HEK293 (cell line): Measurements from ENCODE around the gene NOVA2.

Source experiments
- GLI2 ChIP-seq: fragments of 450-650 bp; formaldehyde crosslinking; IDR thresholded peaks from 2 replicates; pipeline ENCODE4; 2017; ENCODE audit warnings: missing biosample characterization, missing genetic modification characterization, low read depth, borderline replicate concordance
- GLIS1 ChIP-seq: fragments of 450-650 bp; formaldehyde crosslinking; IDR thresholded peaks from 2 replicates; pipeline ENCODE4 v1.5.1; 2016; ENCODE audit warnings: missing biosample characterization, missing genetic modification characterization
- KLF7 ChIP-seq: fragments of 450-650 bp; formaldehyde crosslinking; IDR thresholded peaks from 2 replicates; pipeline ENCODE4 v1.5.1; 2016; ENCODE audit warnings: missing biosample characterization, missing genetic modification characterization, borderline replicate concordance
- KLF8 ChIP-seq: fragments of 450-650 bp; formaldehyde crosslinking; IDR thresholded peaks from 2 replicates; pipeline ENCODE4 v1.5.1; 2016; ENCODE audit warnings: missing biosample characterization, missing genetic modification characterization
- OSR2 ChIP-seq: fragments of 450-650 bp; formaldehyde crosslinking; IDR thresholded peaks from 2 replicates; pipeline ENCODE4 v1.5.1; 2016; ENCODE audit warnings: missing biosample characterization, missing genetic modification characterization
- REST ChIP-seq: fragments of 450-650 bp; formaldehyde crosslinking; IDR thresholded peaks from 2 replicates; pipeline ENCODE4 v1.5.1; 2016; ENCODE audit warnings: missing biosample characterization, missing genetic modification characterization
- SCRT1 ChIP-seq: fragments of 450-650 bp; formaldehyde crosslinking; IDR thresholded peaks from 2 replicates; pipeline ENCODE4 v1.5.1; 2016; ENCODE audit warnings: missing biosample characterization, missing genetic modification characterization, borderline replicate concordance
- SP2 ChIP-seq: fragments of 450-650 bp; formaldehyde crosslinking; IDR thresholded peaks from 2 replicates; pipeline ENCODE4 v1.5.1; 2016; ENCODE audit warnings: missing biosample characterization, missing genetic modification characterization
- ZBTB7A ChIP-seq: fragments of 450-650 bp; formaldehyde crosslinking; IDR thresholded peaks from 2 replicates; pipeline ENCODE4 v1.5.1; 2016; ENCODE audit warnings: low read depth, missing biosample characterization, missing genetic modification characterization
- ZFP41 ChIP-seq: fragments of 450-650 bp; formaldehyde crosslinking; IDR thresholded peaks from 2 replicates; pipeline ENCODE4 v1.5.1; 2016; ENCODE audit warnings: missing biosample characterization, missing genetic modification characterization, borderline replicate concordance
- ZIC2 ChIP-seq: fragments of 450-650 bp; formaldehyde crosslinking; IDR thresholded peaks from 2 replicates; pipeline ENCODE4 v1.5.1; 2016; ENCODE audit warnings: missing biosample characterization, missing genetic modification characterization
- ZNF114 ChIP-seq: fragments of 450-650 bp; formaldehyde crosslinking; IDR thresholded peaks from 2 replicates; pipeline ENCODE4 v1.5.0; 2017; ENCODE audit warnings: missing biosample characterization, missing genetic modification characterization
- ZNF133 ChIP-seq: fragments of 450-650 bp; formaldehyde crosslinking; IDR thresholded peaks from 2 replicates; pipeline ENCODE4 v1.5.1; 2016; ENCODE audit warnings: missing biosample characterization, missing genetic modification characterization
- ZNF174 ChIP-seq: fragments of 450-650 bp; formaldehyde crosslinking; IDR thresholded peaks from 2 replicates; pipeline ENCODE4 v1.5.0; 2017; ENCODE audit warnings: missing biosample characterization, mild to moderate bottlenecking, missing genetic modification characterization
- ZNF214 ChIP-seq: fragments of 450-650 bp; formaldehyde crosslinking; IDR thresholded peaks from 2 replicates; pipeline ENCODE4 v1.5.1; 2017; ENCODE audit warnings: missing biosample characterization, mild to moderate bottlenecking, missing genetic modification characterization, borderline replicate concordance
- ZNF274 ChIP-seq, 2 experiments: fragments of 200-500 bp in 1 of 2; fragments of 450-650 bp in 1 of 2; sonication (Bioruptor generic) in 1 of 2; formaldehyde crosslinking in 1 of 2; IDR thresholded peaks; 2 replicates each; pipeline versions ENCODE4 v1.5.1 to v1.6.1; 2014 to 2016; ENCODE audit warnings: borderline replicate concordance in 1 of 2, inconsistent platforms in 1 of 2, low read length in 1 of 2, missing biosample characterization in 1 of 2, missing genetic modification characterization in 1 of 2
- ZNF311 ChIP-seq: fragments of 450-650 bp; formaldehyde crosslinking; IDR thresholded peaks from 2 replicates; pipeline ENCODE4 v1.5.1; 2017; ENCODE audit warnings: missing biosample characterization, missing genetic modification characterization, borderline replicate concordance
- ZNF335 ChIP-seq: fragments of 450-650 bp; formaldehyde crosslinking; conservative IDR thresholded peaks from 2 replicates; pipeline ENCODE4 v1.5.1; 2016; ENCODE audit warnings: missing biosample characterization, missing genetic modification characterization
- ZNF423 ChIP-seq: fragments of 450-650 bp; formaldehyde crosslinking; IDR thresholded peaks from 2 replicates; pipeline ENCODE4 v1.5.1; 2016; ENCODE audit warnings: missing biosample characterization, missing genetic modification characterization
- ZNF501 ChIP-seq: fragments of 450-650 bp; formaldehyde crosslinking; IDR thresholded peaks from 2 replicates; pipeline ENCODE4 v1.5.1; 2016; ENCODE audit warnings: missing biosample characterization, missing genetic modification characterization
- ZNF510 ChIP-seq: fragments of 450-650 bp; formaldehyde crosslinking; IDR thresholded peaks from 2 replicates; pipeline ENCODE4 v1.5.1; 2018; ENCODE audit warnings: mild to moderate bottlenecking, missing genetic modification characterization, missing biosample characterization; ENCODE audit not compliant: insufficient replicate concordance
- ZNF623 ChIP-seq: fragments of 450-650 bp; formaldehyde crosslinking; IDR thresholded peaks from 2 replicates; pipeline ENCODE4 v1.5.1; 2016; ENCODE audit warnings: missing biosample characterization, missing genetic modification characterization
- ZNF664 ChIP-seq: fragments of 450-650 bp; formaldehyde crosslinking; IDR thresholded peaks from 2 replicates; pipeline ENCODE4 v1.5.1; 2016; ENCODE audit warnings: missing biosample characterization, missing genetic modification characterization
- ZNF76 ChIP-seq: fragments of 450-650 bp; formaldehyde crosslinking; IDR thresholded peaks from 2 replicates; pipeline ENCODE4; 2016; ENCODE audit warnings: low read depth, missing biosample characterization, missing genetic modification characterization, borderline replicate concordance
- ZNF768 ChIP-seq: fragments of 450-650 bp; formaldehyde crosslinking; IDR thresholded peaks from 2 replicates; pipeline ENCODE4 v1.5.1; 2018; ENCODE audit warnings: missing biosample characterization, mild to moderate bottlenecking, missing genetic modification characterization
- ZNF777 ChIP-seq: fragments of 450-650 bp; formaldehyde crosslinking; IDR thresholded peaks from 2 replicates; pipeline ENCODE4 v1.5.1; 2017; ENCODE audit warnings: missing biosample characterization, missing genetic modification characterization, borderline replicate concordance
- ZNF837 ChIP-seq: fragments of 450-650 bp; formaldehyde crosslinking; IDR thresholded peaks from 2 replicates; pipeline ENCODE4 v1.5.1; 2016; ENCODE audit warnings: missing biosample characterization, missing genetic modification characterization
- ZSCAN30 ChIP-seq: fragments of 450-650 bp; IDR thresholded peaks from 2 replicates; pipeline ENCODE4 v1.5.1; 2018; ENCODE audit warnings: missing biosample characterization, mild to moderate bottlenecking, missing genetic modification characterization, moderate library complexity
- TF ChIP-seq, protein P1 (sequence below): fragments of 450-650 bp; IDR thresholded peaks from 2 replicates; pipeline ENCODE4 v1.5.1; 2018; ENCODE audit warnings: missing biosample characterization, mild to moderate bottlenecking, missing genetic modification characterization
- TF ChIP-seq, protein P2 (sequence below): fragments of 450-650 bp; formaldehyde crosslinking; conservative IDR thresholded peaks from 2 replicates; pipeline ENCODE4 v1.5.1; 2016; ENCODE audit warnings: low read depth, missing biosample characterization, missing genetic modification characterization

Gene NOVA2

GRCh38 chr19:45995715-45996385, 22.2 kb upstream of the NOVA2 start (continued):
- TF ChIP-seq ZNF664 (tag by site-specific recombination) (no peak), ZNF510 (tag by site-specific recombination) (no peak), ZNF214 (tag by site-specific recombination) (no peak), ZNF423 (tag by site-specific recombination) (no peak), ZNF335 (tag by site-specific recombination) (peak; percentile 56), GLI2 (no peak), ZFP41 (tag by site-specific recombination) (no peak), ZNF623 (tag by site-specific recombination) (no peak), ZNF76 (tag by site-specific recombination) (no peak), ZNF133 (tag by site-specific recombination) (0 out of 2 replicates have a peak, but pooled peaks have one; percentile 2), ZNF837 (tag by site-specific recombination) (no peak), ZNF174 (tag by site-specific recombination) (no peak), GLIS1 (no peak), ZNF768 (tag by site-specific recombination) (no peak), ZNF114 (tag by site-specific recombination) (no peak), KLF7 (no peak), ZSCAN30 (tag by site-specific recombination) (no peak), ZNF501 (tag by site-specific recombination) (peak; percentile 21; the same call in 1 of the 2 replicates), REST (no peak), SP2 (tag by site-specific recombination) (no peak), ZBTB7A (no peak), KLF8 (tag by site-specific recombination) (peak; percentile 55; the same call in 1 of the 2 replicates), ZIC2 (no peak), ZNF777 (no peak; the same call in 1 of the 2 replicates), ZNF311 (tag by site-specific recombination) (no peak), SCRT1 (tag by site-specific recombination) (no peak), ZNF274 (IDR thresholded peaks at IDR 0.05; ENCODE audit: low read length) (no peak), ZNF274 (tag by site-specific recombination; IDR thresholded peaks at IDR 0.05; ENCODE audit: borderline replicate concordance) (no peak), OSR2 (no peak)
- TF ChIP-seq, protein P1, sequence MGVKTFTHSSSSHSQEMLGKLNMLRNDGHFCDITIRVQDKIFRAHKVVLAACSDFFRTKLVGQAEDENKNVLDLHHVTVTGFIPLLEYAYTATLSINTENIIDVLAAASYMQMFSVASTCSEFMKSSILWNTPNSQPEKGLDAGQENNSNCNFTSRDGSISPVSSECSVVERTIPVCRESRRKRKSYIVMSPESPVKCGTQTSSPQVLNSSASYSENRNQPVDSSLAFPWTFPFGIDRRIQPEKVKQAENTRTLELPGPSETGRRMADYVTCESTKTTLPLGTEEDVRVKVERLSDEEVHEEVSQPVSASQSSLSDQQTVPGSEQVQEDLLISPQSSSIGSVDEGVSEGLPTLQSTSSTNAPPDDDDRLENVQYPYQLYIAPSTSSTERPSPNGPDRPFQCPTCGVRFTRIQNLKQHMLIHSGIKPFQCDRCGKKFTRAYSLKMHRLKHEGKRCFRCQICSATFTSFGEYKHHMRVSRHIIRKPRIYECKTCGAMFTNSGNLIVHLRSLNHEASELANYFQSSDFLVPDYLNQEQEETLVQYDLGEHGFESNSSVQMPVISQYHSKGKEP (tag by site-specific recombination): no peak
- TF ChIP-seq, protein P2, sequence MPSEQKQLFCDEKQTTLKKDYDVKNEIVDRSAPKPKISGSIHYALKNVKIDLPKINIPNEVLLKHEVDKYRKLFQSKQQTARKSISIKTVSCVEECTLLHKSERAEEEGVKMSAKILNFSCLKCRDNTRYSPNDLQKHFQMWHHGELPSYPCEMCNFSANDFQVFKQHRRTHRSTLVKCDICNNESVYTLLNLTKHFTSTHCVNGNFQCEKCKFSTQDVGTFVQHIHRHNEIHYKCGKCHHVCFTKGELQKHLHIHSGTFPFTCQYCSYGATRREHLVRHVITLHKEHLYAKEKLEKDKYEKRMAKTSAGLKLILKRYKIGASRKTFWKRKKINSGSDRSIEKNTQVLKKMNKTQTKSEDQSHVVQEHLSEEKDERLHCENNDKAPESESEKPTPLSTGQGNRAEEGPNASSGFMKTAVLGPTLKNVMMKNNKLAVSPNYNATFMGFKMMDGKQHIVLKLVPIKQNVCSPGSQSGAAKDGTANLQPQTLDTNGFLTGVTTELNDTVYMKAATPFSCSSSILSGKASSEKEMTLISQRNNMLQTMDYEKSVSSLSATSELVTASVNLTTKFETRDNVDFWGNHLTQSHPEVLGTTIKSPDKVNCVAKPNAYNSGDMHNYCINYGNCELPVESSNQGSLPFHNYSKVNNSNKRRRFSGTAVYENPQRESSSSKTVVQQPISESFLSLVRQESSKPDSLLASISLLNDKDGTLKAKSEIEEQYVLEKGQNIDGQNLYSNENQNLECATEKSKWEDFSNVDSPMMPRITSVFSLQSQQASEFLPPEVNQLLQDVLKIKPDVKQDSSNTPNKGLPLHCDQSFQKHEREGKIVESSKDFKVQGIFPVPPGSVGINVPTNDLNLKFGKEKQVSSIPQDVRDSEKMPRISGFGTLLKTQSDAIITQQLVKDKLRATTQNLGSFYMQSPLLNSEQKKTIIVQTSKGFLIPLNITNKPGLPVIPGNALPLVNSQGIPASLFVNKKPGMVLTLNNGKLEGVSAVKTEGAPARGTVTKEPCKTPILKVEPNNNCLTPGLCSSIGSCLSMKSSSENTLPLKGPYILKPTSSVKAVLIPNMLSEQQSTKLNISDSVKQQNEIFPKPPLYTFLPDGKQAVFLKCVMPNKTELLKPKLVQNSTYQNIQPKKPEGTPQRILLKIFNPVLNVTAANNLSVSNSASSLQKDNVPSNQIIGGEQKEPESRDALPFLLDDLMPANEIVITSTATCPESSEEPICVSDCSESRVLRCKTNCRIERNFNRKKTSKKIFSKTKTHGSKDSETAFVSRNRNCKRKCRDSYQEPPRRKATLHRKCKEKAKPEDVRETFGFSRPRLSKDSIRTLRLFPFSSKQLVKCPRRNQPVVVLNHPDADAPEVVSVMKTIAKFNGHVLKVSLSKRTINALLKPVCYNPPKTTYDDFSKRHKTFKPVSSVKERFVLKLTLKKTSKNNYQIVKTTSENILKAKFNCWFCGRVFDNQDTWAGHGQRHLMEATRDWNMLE: no peak
